Measurements from ENCODE around the gene TMEM222.

TMEM222 gene

DNA sequence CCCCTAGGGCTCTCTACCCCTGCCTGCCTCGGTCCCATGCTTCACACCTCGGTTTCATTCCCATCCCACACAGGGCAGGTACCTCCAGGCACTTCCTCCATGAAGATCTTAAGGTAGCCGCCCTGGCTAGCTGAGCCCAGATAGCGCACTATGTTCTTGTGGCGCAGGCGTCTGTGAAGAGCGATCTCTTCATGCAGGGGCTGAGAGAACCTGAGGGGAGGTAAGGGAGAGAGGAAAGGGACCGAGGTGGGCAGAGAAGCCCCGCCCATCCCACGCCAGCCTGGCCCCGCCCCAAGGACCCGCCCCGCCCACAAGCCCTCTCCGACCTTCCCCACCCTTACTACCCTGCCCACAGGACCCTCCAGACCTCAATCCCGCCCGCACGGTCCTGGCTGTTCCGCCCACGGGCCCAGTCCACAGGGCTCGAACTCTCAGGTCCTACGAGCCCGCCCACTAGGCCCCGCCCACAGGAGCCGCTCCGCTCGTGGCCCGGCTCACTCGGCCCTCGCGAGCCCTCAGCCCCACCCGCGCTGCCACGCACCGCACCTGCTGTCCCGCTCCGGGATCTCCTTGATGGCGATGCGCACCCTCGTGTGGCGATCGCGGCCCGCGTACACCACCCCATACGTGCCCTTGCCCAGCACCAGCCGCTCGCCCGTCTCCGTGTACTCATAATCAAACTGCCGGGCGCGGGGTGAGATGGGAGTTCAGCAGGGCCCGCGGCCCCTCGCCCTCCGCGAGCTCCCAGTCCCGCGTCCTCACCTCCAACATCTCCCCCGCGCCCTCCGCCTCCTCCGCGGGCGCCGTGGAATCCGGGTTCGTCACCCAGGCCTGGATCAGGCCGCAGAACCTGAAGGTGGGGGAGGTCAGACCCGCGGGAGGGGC is 38.4 kb downstream of the TMEM222 start:
- DNase-seq, result no peak

DNA sequence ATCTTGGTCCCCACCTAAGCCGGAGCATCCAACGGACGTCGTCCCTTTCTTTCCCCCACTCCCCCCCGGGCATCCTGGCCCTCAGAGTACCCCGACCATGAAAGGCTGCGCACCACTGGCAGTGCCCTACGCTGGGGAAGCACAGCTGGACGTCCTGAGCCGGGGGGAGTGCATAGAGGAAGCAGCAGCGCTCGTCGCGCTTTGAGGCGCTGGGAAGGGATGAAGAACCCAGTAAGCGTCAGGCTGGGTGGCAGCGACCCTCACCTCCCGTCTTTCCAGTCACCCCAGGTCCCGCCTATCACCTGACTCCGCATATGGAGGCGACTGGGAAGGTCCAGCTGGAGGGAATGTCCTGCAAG is 39.1 kb downstream of the TMEM222 start:
- DNase-seq, result no peak

DNA sequence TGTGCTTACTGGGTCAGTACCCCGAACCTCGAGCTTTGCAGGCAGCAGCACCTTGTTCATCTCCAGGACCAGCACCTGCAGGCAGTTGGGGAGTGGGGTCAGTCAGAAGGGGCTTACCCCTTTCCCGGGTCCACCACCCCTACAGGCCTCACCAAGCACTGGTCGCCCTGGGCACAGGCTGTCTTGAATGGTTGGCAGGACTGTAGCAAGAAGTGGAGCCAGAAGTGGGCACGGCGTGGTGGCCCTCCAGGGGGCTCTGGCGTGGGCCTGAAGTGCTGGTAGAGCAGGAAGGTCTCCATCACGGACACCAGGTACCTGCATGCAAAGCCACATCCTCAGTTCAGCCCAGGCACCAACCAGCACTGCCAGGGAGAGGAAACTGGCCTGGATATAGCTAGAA is 39.6 kb downstream of the TMEM222 start:
- no peak for DNase-seq

DNA sequence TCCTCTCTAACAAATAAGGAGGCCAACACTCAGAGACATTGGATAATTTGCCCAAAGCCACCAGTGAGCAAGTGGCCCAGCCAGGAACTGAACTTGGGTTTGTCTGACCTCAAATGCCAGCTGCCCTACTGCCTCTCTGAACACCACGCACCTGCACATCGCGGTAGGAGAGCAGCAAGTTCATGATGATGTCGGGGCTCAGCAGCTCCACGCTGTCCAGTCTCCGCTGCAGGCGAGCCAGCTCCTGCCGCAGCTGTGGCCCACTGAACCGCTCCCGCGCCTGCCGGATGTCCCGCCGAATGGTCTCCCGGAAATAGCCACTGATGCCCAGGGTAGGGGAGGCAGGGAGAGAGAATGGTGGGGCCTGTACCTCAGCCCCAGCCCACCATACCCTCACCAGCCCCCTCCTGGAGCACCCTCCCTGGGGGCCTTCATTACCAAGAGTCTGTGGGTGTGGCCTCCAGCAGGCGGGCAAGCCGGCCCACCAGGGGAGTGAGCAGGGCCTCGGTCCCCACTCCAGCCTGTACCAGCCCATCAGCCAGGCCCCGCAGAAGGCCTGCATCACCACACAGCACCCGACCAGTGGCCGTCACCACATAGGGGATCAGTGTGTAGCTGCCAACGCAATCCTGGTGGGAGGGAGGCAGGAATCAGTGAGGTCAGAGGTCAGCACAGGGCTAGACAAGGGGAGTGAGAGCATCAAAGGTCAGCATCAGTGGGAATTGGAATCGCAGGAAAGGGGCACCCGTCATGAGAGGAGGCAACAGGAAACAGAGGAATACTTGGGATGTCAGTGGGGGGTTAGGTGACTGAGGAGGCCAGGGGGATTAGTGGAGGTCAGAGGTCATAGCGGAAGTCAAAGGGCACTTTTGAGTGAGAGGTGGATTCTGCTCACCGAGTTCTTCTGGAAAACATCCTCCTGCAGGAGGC is 42.1 kb downstream of the TMEM222 start:
- DNase-seq, result no peak

DNA sequence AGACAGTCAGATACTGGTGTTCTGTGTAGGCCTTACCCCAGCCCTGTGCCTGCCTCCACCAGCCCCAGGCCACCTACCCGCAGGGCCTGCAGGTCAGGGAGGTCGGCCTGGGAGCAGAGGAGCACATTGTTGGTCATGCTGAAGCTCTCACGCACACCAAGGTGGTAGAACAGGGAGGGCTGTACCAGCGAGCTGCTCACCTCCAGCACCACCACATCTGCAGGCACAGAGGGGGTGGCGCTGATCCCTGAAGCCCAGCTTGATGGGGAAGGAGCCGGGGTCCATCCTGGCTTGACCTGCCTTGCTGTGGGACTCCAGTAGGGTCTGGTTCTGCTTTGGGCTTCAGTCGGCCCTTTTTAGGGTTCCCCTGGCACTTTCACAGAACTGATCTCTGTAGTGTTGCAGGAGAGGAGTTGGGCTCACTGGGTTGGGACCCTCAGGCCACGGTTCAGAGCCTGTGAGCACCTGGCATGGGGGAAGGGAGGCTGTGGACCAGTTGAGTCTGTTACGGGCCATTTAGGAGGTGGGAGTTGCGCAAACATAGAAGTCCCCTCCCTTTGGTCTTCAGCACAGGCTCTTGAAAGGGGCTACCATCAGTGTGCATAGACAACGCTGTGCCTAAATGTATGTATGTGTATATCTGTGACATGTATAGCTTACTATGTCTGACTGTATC is 42.9 kb downstream of the TMEM222 start:
- no peak for DNase-seq

DNA sequence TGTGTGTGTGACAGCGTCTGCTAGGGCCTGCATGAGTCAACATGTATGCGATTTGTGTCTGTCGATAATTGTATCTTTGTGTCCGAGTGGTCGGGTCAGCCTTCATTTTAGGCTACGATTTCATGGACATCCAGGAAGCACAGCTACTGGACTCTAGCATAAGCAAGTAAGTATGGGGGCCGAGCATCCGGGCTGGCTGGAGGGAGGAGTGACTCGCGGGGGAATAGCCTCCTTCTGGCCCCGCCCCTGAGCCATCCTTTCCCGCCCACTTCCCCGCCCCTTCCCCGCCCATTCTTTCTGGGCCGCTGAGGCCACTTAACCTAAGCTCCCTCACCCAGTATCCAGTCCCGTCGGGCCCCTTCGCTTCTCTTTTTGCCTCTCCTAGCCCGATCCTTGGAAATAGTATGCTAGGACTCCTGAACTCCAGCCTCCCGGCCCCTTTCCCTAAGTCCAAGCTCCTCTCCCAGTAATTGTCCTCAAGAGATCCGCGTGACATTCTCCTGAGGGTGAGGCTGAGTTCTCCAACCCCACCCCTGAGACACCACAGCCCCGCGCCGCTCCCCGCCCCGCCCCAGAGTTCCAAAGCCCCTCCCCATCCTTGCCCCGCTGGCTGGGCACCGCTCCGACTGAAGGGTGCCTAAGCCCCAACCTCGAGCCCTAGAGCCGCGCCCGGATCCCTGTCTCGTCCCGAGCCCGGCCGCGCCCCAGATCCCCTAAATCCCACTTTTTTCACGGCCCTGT is 43.6 kb downstream of the TMEM222 start:
- peak; percentile 94 for DNase-seq

DNA sequence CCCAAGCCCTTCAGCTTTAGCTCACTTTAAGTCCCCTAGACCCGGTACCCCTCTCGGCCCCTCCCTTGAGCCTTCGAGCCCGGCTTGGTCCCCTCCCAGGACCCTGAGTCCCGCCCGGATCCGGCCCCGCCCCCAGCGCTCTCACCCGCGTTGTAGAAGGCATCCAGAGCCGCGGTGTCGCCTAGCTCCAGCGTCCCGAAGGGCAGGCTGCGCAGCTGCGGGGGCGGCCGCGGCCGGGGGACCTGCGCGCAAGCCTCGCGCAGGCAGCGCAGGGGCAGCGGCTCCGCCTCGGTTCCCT is 44.1 kb downstream of the TMEM222 start:
- DNase-seq, result peak; percentile 88

DNA sequence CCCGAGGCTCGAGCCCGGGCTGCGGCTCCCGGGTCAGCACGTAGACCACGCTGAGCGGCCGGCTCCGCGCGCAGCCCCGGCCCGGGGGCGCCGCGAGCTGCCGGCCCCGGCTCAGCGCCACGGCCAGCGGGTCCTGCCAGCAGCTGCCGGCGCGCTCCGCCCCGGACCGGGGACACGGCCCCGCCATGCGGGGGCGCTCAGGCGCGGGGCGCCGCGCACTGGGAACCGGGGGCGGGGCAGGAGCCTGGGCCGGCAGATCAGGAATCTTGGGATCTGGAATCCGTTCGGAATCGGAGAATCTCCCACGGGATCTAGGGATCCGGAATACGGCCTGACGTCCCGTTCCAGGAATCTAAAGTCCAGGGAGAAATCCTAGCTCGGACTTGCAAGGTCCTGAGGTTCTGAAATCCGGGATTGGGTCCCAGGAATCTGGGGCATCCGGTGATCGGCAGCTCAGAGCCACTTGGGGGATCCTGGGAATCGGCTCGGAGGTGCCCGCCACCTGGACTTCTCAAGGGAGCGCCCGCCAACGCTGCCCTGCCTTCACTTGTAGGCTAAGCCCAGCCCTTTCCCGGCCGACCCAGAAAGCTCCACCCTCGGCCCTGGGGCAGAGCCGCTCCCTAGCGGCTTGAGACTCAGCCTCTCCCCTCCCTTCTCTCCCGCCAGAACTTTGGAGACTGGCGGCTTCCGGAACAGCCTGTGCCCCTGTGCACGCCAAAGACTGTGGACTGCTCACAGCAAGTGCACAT is 44.6 kb downstream of the TMEM222 start, which contains the start of gene MAP3K6:
TSS of gene MAP3K6 (minus strand) at position 551 of the 749 bp plus-strand sequence. CDS start at position 187, 364 bp downstream.
- DNase-seq, result peak; percentile 83

DNA sequence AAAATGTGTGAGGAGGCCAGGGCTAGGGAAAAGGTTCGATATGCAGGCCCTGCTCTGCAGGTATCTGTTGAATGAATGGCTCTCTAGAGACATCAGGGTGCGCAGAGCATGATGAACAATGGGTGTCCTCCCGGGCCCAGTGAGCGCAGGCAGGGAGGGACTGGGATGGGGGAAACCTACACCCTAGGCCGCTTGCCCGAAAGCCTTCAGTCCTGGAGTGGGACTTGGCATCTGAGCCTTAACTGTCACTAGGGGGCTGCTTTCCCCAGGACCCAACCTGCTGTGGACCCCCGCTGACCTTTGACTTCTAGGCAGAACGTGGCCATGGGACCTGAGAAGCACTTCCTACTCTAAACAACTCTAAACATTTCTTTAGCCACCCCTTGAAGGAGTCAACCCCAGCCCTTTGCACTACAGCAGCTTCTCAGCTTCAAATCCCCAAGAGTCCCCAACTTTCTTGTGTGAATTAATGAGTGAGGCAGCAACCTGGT is 45.2 kb downstream of the TMEM222 start:
- DNase-seq, result no peak

DNA sequence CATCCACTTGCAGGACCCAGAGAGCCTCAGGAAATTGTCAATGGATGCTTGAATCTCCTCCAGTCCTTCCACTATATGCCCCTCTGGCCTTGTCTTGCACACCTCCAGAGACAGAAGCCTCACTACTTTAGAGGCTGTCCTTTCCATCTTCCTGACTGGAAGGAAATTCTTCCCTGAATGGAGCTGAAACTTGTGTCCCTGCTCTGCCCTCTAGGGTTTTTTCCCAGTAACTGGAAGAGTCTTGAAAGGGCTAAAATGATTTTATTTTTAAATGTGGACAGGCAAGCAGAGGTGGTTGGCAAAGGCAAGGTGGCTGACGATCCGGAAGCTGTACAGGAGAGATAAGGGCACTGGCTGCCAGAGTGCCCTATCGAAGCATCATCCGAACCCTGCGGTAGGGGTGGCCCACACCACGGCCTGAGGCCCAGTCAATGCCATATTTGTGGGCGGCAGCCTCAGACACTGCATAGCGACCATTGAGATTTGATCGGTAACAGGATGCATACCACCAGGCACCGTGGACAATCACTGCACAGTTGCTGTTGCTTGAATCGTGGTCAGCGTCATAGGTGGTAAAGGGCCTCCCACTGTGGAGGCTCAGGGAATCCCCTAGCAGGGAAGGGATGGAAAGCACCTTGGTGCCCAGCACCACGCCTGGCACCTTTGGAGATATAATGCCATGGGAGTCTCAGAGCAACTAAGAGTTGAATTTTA is 47.1 kb downstream of the TMEM222 start:
- DNase-seq, result no peak

DNA sequence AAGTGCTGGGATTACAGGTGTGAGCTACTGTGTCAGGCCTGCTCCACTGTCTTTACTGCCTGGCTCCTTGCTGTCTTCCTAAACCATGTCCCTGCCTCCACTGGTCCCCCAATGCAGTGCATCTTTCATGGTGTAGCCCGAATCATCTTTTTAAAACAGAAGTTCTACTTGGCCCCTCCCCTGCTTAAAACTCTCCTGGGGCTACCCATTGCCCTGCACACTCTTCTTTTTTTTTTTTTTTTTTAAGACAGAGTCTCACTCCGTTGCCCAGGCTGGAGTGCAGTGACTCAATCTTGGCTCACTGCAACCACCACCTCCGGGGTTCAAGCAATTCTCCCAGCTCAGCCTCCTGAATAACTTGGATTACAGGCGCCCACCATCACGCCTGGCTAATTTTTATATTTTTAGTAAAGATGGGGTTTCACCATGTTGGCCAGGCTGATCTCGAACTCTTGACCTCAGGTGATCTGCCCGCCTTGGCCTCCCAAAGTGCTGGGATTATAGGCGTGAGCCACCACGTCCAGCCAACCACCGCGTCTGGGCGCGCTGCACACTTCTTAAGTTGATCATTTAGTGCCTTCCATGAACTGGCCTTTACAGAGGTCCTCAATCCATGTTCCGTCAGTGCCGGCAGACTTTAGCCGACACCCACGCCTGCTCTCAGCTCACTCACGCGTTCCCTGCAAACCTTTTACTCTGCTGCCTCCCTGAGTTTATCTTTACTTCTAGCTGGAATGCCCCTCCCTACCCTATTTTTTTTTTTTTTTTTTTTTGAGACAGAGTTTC is 50.3 kb downstream of the TMEM222 start:
- DNase-seq, result no peak

DNA sequence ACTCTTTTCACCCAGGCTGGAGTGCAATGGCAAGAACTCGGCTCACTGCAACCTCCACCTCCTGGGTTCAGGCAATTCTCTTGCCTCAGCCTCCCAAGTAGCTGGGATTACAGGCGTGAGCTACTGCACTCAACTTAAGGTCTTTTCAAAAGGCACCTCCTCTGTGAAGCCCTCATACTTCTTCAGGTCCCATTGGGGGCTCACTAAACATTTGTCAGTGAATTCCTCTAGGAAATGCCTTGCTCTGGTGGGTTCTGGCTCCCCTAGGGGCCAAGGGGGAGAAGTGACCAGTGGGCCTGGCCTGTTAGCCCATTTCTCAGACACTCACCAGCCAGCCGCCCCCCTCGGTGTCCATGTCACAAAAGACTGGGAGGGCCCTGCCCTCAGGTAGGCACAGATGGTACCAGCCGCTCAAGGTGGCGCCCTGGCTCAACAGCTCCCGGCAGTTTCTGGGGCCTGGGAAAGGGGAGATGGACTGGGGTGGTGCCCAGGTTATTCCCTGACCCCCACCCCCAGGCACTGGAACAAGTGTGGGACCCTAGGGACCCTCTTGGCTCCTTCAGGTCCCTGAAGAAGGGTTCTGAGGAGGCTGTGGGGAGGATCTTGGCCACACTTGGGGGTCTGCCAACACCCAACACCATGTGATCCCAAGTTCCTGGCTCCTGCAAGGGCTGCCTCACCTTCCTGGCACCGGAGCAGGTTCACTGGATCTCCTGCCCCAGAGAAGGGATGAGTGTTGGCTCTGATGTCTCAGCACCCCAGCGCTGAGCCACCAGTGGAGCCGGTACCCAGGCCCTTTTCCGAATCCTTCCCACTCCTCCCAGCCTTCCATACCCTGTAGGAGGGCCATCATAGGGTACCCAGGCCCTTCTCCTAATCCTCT is 51.1 kb downstream of the TMEM222 start:
- DNase-seq, result no peak

DNA sequence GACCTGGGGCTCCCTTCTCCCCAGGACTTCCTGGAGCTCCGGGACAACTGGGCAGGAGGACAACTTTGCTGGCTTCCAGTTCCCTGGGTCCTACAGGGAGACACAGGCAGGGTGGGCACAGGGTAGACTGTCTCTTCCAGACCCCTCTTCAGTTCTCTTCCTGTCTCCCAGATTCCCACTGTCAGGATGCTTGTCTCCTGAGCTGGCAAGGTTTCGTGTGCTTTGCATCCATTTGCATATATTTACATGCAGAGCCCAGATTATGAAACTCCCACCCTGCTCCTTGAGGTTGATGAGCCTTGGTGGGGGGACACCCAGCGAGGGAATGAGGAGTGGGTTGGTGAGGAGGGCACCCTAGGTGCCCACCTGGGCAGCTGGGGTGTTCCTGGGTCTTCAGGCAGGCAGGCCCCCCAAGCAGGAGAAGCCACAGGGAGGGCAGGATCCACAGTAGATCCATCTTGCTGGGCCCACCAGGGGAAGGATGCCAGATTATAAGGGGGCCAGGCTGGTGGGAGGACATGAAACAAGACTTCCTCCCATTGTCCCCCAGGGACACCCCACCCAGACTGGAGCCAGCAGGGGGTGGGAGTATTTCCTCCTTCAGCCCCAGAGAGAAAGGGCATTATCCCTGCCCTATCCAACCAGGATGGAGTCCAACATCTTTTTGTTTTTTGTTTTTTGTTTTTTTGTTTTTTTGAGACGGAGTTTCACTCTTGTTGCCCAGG is 52.6 kb downstream of the TMEM222 start, which contains the start of gene FCN3:
TSS of gene FCN3 (minus strand) at position 463 of the 725 bp plus-strand sequence. CDS start at position 457, 6 bp downstream.
- no peak for DNase-seq

DNA sequence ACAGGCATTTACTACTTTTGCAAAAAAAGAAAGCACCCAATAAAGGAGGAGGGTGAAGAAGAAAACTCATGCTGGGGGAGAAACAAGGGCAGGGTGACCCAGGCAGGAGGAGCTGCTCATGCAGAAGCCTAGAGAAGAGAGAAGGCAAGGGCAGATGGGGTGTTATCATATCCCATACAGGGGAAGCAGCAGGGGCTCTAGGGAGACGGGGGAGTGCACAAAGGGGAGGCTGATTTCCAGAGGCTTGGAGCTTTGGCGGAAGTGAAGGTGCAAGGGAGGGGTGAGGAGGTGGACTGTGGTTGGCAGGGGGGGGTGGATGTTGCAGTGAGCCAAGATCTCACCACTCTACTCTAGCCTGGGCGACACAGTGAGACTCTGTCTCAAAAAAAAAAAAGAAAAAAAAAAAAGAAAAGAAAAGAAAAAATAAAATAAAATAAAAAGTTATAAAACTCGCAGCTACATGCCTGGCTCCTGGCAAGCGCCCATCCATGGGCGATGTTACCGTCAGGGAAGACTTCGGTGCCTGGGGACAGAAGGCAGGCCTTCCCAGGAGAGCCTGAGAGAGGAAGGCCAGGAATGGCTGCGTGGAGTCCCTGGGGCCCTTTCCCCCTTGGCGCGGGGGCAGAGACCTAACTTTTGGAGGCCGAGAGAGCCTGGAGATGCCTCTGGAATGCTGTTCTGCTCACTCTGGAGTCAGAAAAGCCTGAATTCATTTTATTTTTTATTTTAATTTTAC is 56.0 kb downstream of the TMEM222 start:
- DNase-seq, result no peak

DNA sequence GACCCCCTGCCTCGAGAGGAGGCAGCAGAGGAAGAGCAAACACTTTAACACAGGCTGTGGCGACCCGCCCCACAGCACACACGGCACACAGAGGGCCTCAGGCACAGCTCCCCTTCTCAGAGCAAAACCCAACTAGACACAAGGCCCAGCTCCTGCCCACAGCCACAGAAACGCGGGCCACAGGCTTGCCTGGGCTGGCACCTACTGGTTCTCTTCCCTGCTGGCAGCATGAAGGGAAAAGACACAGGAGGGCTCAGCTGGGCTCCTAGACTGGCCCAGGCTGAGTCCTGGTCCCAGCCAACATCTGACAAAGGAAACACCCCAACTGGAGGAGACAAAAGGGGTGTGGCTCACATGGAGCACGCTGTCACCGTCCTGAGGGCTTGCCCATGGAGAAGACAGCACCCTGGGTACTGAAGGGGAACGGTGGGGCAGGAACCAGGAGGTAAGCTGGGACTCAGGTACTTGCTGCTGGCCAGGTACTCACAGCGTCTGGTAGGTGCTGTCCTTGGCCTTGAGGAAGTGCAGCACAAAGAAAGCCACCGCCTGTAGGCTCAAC is 57.7 kb downstream of the TMEM222 start:
- no peak for DNase-seq

DNA sequence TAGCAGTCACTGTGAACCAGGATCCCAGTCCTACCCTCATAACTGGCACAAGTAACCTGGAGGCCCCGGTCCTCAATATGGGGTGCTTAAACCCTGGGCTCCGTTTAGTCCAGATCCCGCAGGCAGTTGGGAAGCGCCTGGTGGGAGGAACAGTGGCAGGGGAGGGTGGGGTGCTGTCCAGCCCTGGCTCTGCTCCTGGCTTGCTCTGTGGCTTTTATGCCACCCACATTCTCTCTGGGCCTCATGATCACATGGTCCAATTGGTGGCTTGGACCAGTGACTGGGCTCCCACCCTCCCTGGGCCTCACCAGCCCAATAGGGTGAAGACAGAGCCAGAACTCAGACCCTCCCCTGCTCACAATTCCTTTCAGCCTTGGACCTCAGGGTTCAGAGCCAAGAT is 58.3 kb downstream of the TMEM222 start:
- no peak for DNase-seq
